Liver (tissue), 3 donors: Measurements from ENCODE around the gene GALNT4.
A peak's percentile ranks its signal among the peaks of the same experiment; 100 is the strongest.

Experiments
- EGR1 ChIP-seq, 2 donors: IDR thresholded peaks; 2 replicates each; pipeline ENCODE4 v1.6.1; 2016 to 2018; ENCODE audit warnings: antibody characterized with exemption in 2 of 2, low read depth in 2 of 2
- FOXA1 ChIP-seq: IDR thresholded peaks from 2 replicates; pipeline ENCODE4 v1.6.1; 2016; ENCODE audit warnings: antibody characterized with exemption
- GABPA ChIP-seq, 2 donors: IDR thresholded peaks in 1 of 2; conservative IDR thresholded peaks in 1 of 2; 2 replicates each; pipeline ENCODE4 v1.6.1; 2016; ENCODE audit warnings: antibody characterized with exemption in 2 of 2, mild to moderate bottlenecking in 1 of 2, moderate library complexity in 1 of 2
- HNF4A ChIP-seq, 2 donors: conservative IDR thresholded peaks; 2 replicates each; pipeline ENCODE4 v1.6.1; 2016; ENCODE audit warnings: antibody characterized with exemption in 2 of 2, mild to moderate bottlenecking in 2 of 2
- NR2F2 ChIP-seq: IDR thresholded peaks from 2 replicates; pipeline ENCODE4 v1.6.1; 2016; ENCODE audit warnings: antibody characterized with exemption
- RAD21 ChIP-seq, 2 donors: IDR thresholded peaks; 2 replicates each; pipeline ENCODE4 v1.6.1; 2016; ENCODE audit warnings: antibody characterized with exemption in 2 of 2, mild to moderate bottlenecking in 2 of 2
- RXRA ChIP-seq, 2 donors: IDR thresholded peaks; 2 replicates each; pipeline ENCODE4 v1.6.1; 2017 to 2018; ENCODE audit warnings: antibody characterized with exemption in 2 of 2, mild to moderate bottlenecking in 1 of 2
- SP1 ChIP-seq: IDR thresholded peaks from 2 replicates; pipeline ENCODE4 v1.6.1; 2018; ENCODE audit warnings: antibody characterized with exemption, mild to moderate bottlenecking
- TAF1 ChIP-seq: conservative IDR thresholded peaks from 2 replicates; pipeline ENCODE4 v1.6.1; 2016; ENCODE audit warnings: antibody characterized with exemption, mild to moderate bottlenecking
- YY1 ChIP-seq: IDR thresholded peaks from 2 replicates; pipeline ENCODE4 v1.6.1; 2016; ENCODE audit warnings: antibody characterized with exemption, mild to moderate bottlenecking
- TF ChIP-seq, protein P1 (sequence below): fragments of 150-350 bp; IDR thresholded peaks from 2 replicates; pipeline ENCODE4 v1.5.1; 2017; ENCODE audit warnings: improper control_type of control experiment, low read depth, low read length; ENCODE audit not compliant: missing input control
- TF ChIP-seq, protein P2 (sequence below): IDR thresholded peaks from 2 replicates; pipeline ENCODE4 v1.6.1; 2016; ENCODE audit warnings: antibody characterized with exemption
- TF ChIP-seq, protein P3 (sequence below): IDR thresholded peaks from 2 replicates; pipeline ENCODE4 v1.6.1; 2016; ENCODE audit warnings: antibody characterized with exemption, mild to moderate bottlenecking
- TF ChIP-seq, protein P4 (sequence below): IDR thresholded peaks from 2 replicates; pipeline ENCODE4 v1.6.1; 2016; ENCODE audit warnings: antibody characterized with exemption
- donor health status: healthy.
- donor health status: healthy.

DNA sequence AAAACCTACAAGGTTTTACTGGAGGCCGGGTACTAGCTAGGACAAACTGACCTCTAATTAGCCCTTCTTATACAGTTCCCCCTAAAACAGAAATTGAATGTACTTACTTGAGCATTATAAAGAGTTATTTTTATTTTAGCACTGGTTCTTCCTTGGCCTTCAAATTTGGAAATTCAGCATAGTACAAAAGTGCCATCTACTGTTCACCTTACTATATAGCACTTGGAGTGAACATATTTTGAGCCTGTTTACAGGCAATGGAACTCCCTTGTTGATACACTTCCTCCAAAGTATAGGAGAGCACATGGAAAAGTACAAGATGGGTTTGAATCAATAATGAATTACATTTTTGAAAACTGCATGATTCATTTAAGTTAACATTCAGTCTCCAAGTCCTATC is 5.1 kb upstream of the GALNT4 start:
- TF ChIP-seq SP1 (no peak), FOXA1 (no peak), GABPA (IDR thresholded peaks at IDR 0.05 in 1 of 2, conservative IDR thresholded peaks at IDR 0.05 in 1 of 2) (no peak), TAF1 (no peak), NR2F2 (no peak), EGR1 (IDR thresholded peaks at IDR 0.05; ENCODE audit: low read depth in 2 of 2) (no peak), YY1 (no peak), RXRA (IDR thresholded peaks at IDR 0.05) (no peak), RAD21 (IDR thresholded peaks at IDR 0.05) (peak; percentile 95 to 98), HNF4A (conservative IDR thresholded peaks at IDR 0.05) (no peak)
- TF ChIP-seq, protein P1, sequence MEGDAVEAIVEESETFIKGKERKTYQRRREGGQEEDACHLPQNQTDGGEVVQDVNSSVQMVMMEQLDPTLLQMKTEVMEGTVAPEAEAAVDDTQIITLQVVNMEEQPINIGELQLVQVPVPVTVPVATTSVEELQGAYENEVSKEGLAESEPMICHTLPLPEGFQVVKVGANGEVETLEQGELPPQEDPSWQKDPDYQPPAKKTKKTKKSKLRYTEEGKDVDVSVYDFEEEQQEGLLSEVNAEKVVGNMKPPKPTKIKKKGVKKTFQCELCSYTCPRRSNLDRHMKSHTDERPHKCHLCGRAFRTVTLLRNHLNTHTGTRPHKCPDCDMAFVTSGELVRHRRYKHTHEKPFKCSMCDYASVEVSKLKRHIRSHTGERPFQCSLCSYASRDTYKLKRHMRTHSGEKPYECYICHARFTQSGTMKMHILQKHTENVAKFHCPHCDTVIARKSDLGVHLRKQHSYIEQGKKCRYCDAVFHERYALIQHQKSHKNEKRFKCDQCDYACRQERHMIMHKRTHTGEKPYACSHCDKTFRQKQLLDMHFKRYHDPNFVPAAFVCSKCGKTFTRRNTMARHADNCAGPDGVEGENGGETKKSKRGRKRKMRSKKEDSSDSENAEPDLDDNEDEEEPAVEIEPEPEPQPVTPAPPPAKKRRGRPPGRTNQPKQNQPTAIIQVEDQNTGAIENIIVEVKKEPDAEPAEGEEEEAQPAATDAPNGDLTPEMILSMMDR, result peak; percentile 80
- TF ChIP-seq, protein P2, sequence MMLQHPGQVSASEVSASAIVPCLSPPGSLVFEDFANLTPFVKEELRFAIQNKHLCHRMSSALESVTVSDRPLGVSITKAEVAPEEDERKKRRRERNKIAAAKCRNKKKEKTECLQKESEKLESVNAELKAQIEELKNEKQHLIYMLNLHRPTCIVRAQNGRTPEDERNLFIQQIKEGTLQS, result no peak
- TF ChIP-seq, protein P3, sequence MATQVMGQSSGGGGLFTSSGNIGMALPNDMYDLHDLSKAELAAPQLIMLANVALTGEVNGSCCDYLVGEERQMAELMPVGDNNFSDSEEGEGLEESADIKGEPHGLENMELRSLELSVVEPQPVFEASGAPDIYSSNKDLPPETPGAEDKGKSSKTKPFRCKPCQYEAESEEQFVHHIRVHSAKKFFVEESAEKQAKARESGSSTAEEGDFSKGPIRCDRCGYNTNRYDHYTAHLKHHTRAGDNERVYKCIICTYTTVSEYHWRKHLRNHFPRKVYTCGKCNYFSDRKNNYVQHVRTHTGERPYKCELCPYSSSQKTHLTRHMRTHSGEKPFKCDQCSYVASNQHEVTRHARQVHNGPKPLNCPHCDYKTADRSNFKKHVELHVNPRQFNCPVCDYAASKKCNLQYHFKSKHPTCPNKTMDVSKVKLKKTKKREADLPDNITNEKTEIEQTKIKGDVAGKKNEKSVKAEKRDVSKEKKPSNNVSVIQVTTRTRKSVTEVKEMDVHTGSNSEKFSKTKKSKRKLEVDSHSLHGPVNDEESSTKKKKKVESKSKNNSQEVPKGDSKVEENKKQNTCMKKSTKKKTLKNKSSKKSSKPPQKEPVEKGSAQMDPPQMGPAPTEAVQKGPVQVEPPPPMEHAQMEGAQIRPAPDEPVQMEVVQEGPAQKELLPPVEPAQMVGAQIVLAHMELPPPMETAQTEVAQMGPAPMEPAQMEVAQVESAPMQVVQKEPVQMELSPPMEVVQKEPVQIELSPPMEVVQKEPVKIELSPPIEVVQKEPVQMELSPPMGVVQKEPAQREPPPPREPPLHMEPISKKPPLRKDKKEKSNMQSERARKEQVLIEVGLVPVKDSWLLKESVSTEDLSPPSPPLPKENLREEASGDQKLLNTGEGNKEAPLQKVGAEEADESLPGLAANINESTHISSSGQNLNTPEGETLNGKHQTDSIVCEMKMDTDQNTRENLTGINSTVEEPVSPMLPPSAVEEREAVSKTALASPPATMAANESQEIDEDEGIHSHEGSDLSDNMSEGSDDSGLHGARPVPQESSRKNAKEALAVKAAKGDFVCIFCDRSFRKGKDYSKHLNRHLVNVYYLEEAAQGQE, result no peak
- TF ChIP-seq, protein P4, sequence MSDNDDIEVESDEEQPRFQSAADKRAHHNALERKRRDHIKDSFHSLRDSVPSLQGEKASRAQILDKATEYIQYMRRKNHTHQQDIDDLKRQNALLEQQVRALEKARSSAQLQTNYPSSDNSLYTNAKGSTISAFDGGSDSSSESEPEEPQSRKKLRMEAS, result no peak
